ENCODE data around the gene RNF212.

Gene RNF212

GRCh38 chr4:1094336-1094690 is 19.1 kb downstream of the RNF212 start:
- no peak for TF ChIP-seq CTCF (IDR thresholded peaks at IDR 0.05; ENCODE audit: low read depth, low read length)
- DNase-seq (ENCODE audit: extremely low read depth, low read depth): no peak

GRCh38 chr4:1093391-1094335 is 19.7 kb downstream of the RNF212 start:
- DNase-seq (ENCODE audit: extremely low read depth, low read depth): no peak
- TF ChIP-seq CTCF (IDR thresholded peaks at IDR 0.05; ENCODE audit: low read depth, low read length): no peak

- DNase-seq (ENCODE audit: extremely low read depth, low read depth): no peak
- TF ChIP-seq CTCF (IDR thresholded peaks at IDR 0.05; ENCODE audit: low read depth, low read length): no peak
These were observed 20.4 kb downstream of the RNF212 start for GRCh38 chr4:1092983-1093361.

- DNase-seq (ENCODE audit: extremely low read depth, low read depth): no peak
- TF ChIP-seq CTCF (IDR thresholded peaks at IDR 0.05; ENCODE audit: low read depth, low read length): no peak
These were observed 21.1 kb downstream of the RNF212 start for GRCh38 chr4:1092026-1092982.

- DNase-seq (ENCODE audit: extremely low read depth, low read depth): no peak
- TF ChIP-seq CTCF (IDR thresholded peaks at IDR 0.05; ENCODE audit: low read depth, low read length): no peak
These were observed 21.8 kb downstream of the RNF212 start for GRCh38 chr4:1091561-1091995.

- TF ChIP-seq CTCF (IDR thresholded peaks at IDR 0.05; ENCODE audit: low read depth, low read length): no peak
- no peak for DNase-seq (ENCODE audit: extremely low read depth, low read depth)
These were observed 22.6 kb downstream of the RNF212 start for GRCh38 chr4:1090465-1091440.

Data from AG09319 (cell line).